ENCODE data around the gene GPR75.
A peak's percentile ranks its signal among the peaks of the same experiment; 100 is the strongest.

The GPR75 gene

DNA sequence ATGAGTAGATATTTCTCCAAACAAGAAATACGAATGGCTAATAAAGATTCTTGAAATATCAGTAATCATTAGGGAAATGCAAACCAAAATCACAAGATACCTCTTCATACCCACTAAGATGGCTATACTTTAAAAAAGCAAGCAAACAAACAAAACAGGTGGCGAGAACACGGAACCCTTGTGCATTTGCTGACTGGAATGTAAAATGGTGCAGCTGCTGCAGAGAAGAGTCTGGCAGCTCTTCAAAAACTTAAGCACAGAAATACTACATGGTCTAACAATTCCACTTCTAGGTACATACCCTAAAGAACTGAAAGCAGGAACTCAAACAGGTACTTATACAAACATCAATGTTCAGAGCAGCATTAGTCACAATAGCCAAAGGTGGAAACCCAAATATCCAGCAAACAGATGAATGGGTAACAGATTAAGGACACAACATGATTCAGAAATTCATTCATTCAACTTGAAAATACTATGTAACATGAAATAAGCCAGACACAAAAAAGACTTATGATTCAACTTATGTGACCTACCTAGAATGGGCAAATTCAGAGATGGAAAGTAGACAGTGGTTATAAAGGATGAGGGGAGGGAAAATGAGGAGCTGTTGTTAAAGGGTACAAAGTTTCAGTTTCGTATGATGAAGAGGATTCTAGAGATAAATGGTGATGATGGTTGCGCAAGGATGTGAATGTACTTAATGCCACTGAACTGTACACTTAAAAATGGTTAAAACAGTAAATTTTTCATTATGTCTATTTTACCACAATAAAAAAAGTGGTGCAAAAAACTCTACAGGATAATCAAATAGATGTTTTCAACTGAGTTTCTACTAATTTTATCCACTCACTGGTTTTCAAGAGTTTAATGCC lies 26.9 kb upstream of the GPR75 start:
- Mint-ChIP-seq H3K4me3 (no peak overlapping the region), H3K36me3 (ENCODE audit: low read depth) (peaks cover 85% of the 10 kb centered on the region), H3K27me3 (ENCODE audit: low read depth) (no peaks in the 10 kb centered on the region), H3K4me1 (peaks cover 6% of the 10 kb centered on the region), H3K27ac (peak overlapping the region in 1 of 3 experiments; percentile 8), H3K9me3 (no peaks in the 10 kb centered on the region)
- TF ChIP-seq, protein P1, sequence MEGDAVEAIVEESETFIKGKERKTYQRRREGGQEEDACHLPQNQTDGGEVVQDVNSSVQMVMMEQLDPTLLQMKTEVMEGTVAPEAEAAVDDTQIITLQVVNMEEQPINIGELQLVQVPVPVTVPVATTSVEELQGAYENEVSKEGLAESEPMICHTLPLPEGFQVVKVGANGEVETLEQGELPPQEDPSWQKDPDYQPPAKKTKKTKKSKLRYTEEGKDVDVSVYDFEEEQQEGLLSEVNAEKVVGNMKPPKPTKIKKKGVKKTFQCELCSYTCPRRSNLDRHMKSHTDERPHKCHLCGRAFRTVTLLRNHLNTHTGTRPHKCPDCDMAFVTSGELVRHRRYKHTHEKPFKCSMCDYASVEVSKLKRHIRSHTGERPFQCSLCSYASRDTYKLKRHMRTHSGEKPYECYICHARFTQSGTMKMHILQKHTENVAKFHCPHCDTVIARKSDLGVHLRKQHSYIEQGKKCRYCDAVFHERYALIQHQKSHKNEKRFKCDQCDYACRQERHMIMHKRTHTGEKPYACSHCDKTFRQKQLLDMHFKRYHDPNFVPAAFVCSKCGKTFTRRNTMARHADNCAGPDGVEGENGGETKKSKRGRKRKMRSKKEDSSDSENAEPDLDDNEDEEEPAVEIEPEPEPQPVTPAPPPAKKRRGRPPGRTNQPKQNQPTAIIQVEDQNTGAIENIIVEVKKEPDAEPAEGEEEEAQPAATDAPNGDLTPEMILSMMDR (IDR thresholded peaks at IDR 0.05; ENCODE audit: unreplicated experiment in 3 of 3), result no peak

DNA sequence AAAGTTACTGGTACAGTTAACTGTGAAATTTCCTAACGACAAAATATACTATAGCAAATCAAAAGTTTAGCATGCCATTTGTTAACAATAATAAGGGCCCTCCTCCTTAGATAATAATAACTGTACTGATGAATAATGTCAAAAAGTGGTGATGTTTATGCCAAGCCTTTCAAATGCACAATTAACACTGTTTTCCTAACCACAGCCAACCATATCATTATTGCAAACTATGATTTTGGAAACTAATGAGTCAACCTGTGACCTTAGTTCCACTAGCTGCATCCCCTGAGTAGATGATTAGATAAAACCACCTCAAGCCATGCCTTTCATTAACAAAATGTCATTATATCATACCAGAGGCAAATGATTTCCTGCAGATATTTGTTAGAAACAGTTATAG lies 25.1 kb upstream of the GPR75 start:
- TF ChIP-seq, protein P1 (IDR thresholded peaks at IDR 0.05; ENCODE audit: unreplicated experiment in 3 of 3), result no peak
- Mint-ChIP-seq H3K4me3 (no peak overlapping the region), H3K4me1 (peaks cover 6% of the 10 kb centered on the region), H3K9me3 (no peaks in the 10 kb centered on the region), H3K27me3 (ENCODE audit: low read depth) (no peaks in the 10 kb centered on the region), H3K36me3 (ENCODE audit: low read depth) (peaks cover 84% of the 10 kb centered on the region), H3K27ac (no peak overlapping the region)

GRCh38 chr2:53881986-53882385 lies 22.2 kb upstream of the GPR75 start:
- H3K27ac Mint-ChIP-seq, result no peak overlapping the region
- TF ChIP-seq, protein P1 (IDR thresholded peaks at IDR 0.05; ENCODE audit: unreplicated experiment in 3 of 3), result no peak
- H3K4me1 Mint-ChIP-seq, result peaks cover 6% of the 10 kb centered on the region
- no peaks in the 10 kb centered on the region for H3K27me3 Mint-ChIP-seq (ENCODE audit: low read depth)
- H3K4me3 Mint-ChIP-seq, result no peak overlapping the region
- no peaks in the 10 kb centered on the region for H3K9me3 Mint-ChIP-seq
- peaks cover 84% of the 10 kb centered on the region for H3K36me3 Mint-ChIP-seq (ENCODE audit: low read depth)

GRCh38 chr2:53881360-53881759 lies 21.6 kb upstream of the GPR75 start:
- H3K9me3 Mint-ChIP-seq, result no peaks in the 10 kb centered on the region
- no peak overlapping the region for H3K27ac Mint-ChIP-seq
- TF ChIP-seq, protein P1 (IDR thresholded peaks at IDR 0.05; ENCODE audit: unreplicated experiment in 3 of 3), result no peak
- H3K27me3 Mint-ChIP-seq (ENCODE audit: low read depth), result no peaks in the 10 kb centered on the region
- peaks cover 78% of the 10 kb centered on the region for H3K36me3 Mint-ChIP-seq (ENCODE audit: low read depth)
- H3K4me1 Mint-ChIP-seq, result no peaks in the 10 kb centered on the region
- H3K4me3 Mint-ChIP-seq, result no peak overlapping the region

GRCh38 chr2:53880756-53881155 lies 21.0 kb upstream of the GPR75 start:
- H3K4me3 Mint-ChIP-seq, result no peak overlapping the region
- H3K36me3 Mint-ChIP-seq (ENCODE audit: low read depth), result peaks cover 78% of the 10 kb centered on the region
- H3K9me3 Mint-ChIP-seq, result no peaks in the 10 kb centered on the region
- H3K27ac Mint-ChIP-seq, result no peak overlapping the region
- no peaks in the 10 kb centered on the region for H3K4me1 Mint-ChIP-seq
- TF ChIP-seq, protein P1 (IDR thresholded peaks at IDR 0.05; ENCODE audit: unreplicated experiment in 3 of 3), result no peak
- no peaks in the 10 kb centered on the region for H3K27me3 Mint-ChIP-seq (ENCODE audit: low read depth)

DNA sequence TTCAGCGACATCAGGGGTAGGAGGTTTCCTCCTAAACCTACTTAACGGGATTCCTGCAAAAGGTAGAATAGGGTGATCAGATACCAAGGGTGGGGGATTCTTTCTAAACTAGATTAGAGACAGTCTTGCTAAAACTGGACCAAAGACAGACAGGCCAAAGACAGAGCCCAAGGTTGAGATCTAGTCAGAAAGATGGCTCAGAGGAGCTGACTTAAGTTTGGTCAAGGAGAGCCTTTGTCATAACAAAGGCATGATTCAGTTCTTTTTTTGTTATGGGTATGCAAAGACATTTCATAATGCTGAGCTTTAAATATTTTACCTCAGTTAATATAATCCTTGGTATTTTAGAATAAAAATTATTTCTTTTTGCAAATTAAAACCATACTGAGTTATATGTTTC lies 17.8 kb upstream of the GPR75 start:
- no peaks in the 10 kb centered on the region for H3K27me3 Mint-ChIP-seq (ENCODE audit: low read depth)
- TF ChIP-seq, protein P1 (IDR thresholded peaks at IDR 0.05; ENCODE audit: unreplicated experiment in 3 of 3), result no peak
- no peaks in the 10 kb centered on the region for H3K9me3 Mint-ChIP-seq

More for the DNA sequence above, 17.8 kb upstream of the GPR75 start:
- Mint-ChIP-seq H3K4me1 (no peaks in the 10 kb centered on the region), H3K4me3 (no peak overlapping the region), H3K36me3 (ENCODE audit: low read depth) (peaks cover 77% of the 10 kb centered on the region), H3K27ac (peak overlapping the region in 1 of 3 experiments; percentile 79)

Measured in nephron (organoid).